Endothelial cell of umbilical vein (primary cell): ENCODE measurements around the gene TAPBP. TPM values are rescaled to one million over a fixed set of nuclear protein-coding genes. Genes with fewer than 3 reads are reported as not detected.
"Not testable (repeated sequence)": the region's sequence is repeated elsewhere in the genome, so short reads cannot be mapped to it uniquely, and the experiment has no call there.

Experiments used
- BruUV-seq: library from RNA; stranded (reverse); fragments of 400-500 nt; replicated peaks from 2 replicates; lab custom pipeline; 2021; lab: Mats Ljungman, UMichigan
- CTCF ChIA-PET: fragments of 300-600, 350-600 bp; sonication (Branson Sonifier 250); formaldehyde crosslinking; loops from one replicate; lab custom pipeline; 2021; ENCODE audit warnings: antibody characterized with exemption, inconsistent platforms; lab: Charles Lee
- POLR2A ChIA-PET: fragments of 300-600, 350-600 bp; sonication (Branson Sonifier 250); formaldehyde crosslinking; loops from one replicate; lab custom pipeline; 2021; ENCODE audit warnings: antibody characterized with exemption, inconsistent platforms; lab: Charles Lee
- DNase-seq: peaks from one replicate; pipeline ENCODE4 v3.0.0-alpha.2; 2011; ENCODE audit warnings: low read depth, low spot score
- FAIRE-seq: peaks from 2 replicates; lab custom pipeline; 2011; peaks lifted over from hg19 to GRCh38; lab: Jason Lieb, UNC
- H2AFZ ChIP-seq: 2 replicates; pipeline ENCODE4 v1.6.0; 2012; ENCODE audit warnings: low read depth, low read length, control low read depth, inconsistent platforms
- H3K27ac ChIP-seq: 2 replicates; pipeline ENCODE4 v1.5.1; 2011; ENCODE audit warnings: low read depth, mild to moderate bottlenecking, control low read depth, low read length, moderate library complexity; ENCODE audit not compliant: insufficient read depth
- H3K27me3 ChIP-seq, 2 experiments: 2 replicates each; pipeline versions ENCODE4 v1.6.0 to v1.6.1; 2011; ENCODE audit warnings: low read length in 2 of 2, mixed read lengths in 1 of 2; ENCODE audit not compliant: control insufficient read depth in 2 of 2, insufficient read depth in 2 of 2
- H3K36me3 ChIP-seq, 2 experiments: 2 replicates in 1 of 2; 3 replicates in 1 of 2; pipeline ENCODE4 v1.5.1; 2011; ENCODE audit warnings: low read length in 2 of 2, mild to moderate bottlenecking in 1 of 2, moderate library complexity in 1 of 2; ENCODE audit not compliant: control insufficient read depth in 2 of 2, insufficient read depth in 2 of 2; ENCODE audit errors: extremely low read depth in 1 of 2
- H3K4me1 ChIP-seq: 3 replicates; pipeline ENCODE4 v1.5.1; 2011; ENCODE audit warnings: mild to moderate bottlenecking, low read length; ENCODE audit not compliant: control insufficient read depth, insufficient read depth; ENCODE audit errors: extremely low read depth
- H3K4me2 ChIP-seq: 2 replicates; pipeline ENCODE4 v1.6.1; 2011; ENCODE audit warnings: low read length, control low read depth, mixed read lengths; ENCODE audit not compliant: insufficient read depth
- H3K4me3 ChIP-seq, 3 experiments: fragments of 200-600 bp in 1 of 3; sonication (generic), shearing (Covaris generic) in 1 of 3; replicated peaks in 1 of 3; 2 replicates each; pipeline ENCODE4 v1.5.1; 2011 to 2016; ENCODE audit warnings: control low read depth in 3 of 3, low read length in 3 of 3, mild to moderate bottlenecking in 2 of 3, inconsistent platforms in 1 of 3, low read depth in 1 of 3, moderate library complexity in 1 of 3; ENCODE audit not compliant: insufficient read depth in 1 of 3
- H3K79me2 ChIP-seq: 2 replicates; pipeline ENCODE4 v1.6.0; 2012; ENCODE audit warnings: low read length, inconsistent platforms; ENCODE audit not compliant: control insufficient read depth, insufficient read depth
- H3K9ac ChIP-seq: replicated peaks from 2 replicates; pipeline ENCODE3; 2011; ENCODE audit warnings: low read length, control low read depth; ENCODE audit not compliant: insufficient read depth; ENCODE audit errors: extremely low read depth
- H3K9me1 ChIP-seq: replicated peaks from 3 replicates; pipeline ENCODE4 v1.6.0; 2011; ENCODE audit warnings: mild to moderate bottlenecking, low read length; ENCODE audit not compliant: control insufficient read depth, insufficient read depth; ENCODE audit errors: extremely low read depth
- H3K9me3 ChIP-seq: replicated peaks from 2 replicates; pipeline ENCODE4 v1.5.1; 2012; ENCODE audit warnings: low read length, inconsistent platforms; ENCODE audit not compliant: control insufficient read depth, insufficient read depth
- H4K20me1 ChIP-seq: replicated peaks from 2 replicates; pipeline ENCODE3; 2011; ENCODE audit warnings: mild to moderate bottlenecking, low read length; ENCODE audit not compliant: control insufficient read depth, insufficient read depth; ENCODE audit errors: extremely low read depth
- CTCF ChIP-seq, 2 donors: IDR thresholded peaks; 1 replicate in 1 of 2; 2 replicates in 1 of 2; pipeline ENCODE4 v1.5.1; 2011; ENCODE audit warnings: low read length in 2 of 2, mild to moderate bottlenecking in 2 of 2, moderate library complexity in 2 of 2, control low read depth in 1 of 2, inconsistent platforms in 1 of 2, low read depth in 1 of 2; ENCODE audit not compliant: insufficient read depth in 1 of 2; ENCODE audit errors: extremely low read depth in 1 of 2
- EZH2 ChIP-seq: IDR thresholded peaks from 2 replicates; pipeline ENCODE4 v1.6.1; 2012; ENCODE audit warnings: borderline replicate concordance, low read depth, mild to moderate bottlenecking, moderate library complexity, low read length, inconsistent platforms; ENCODE audit not compliant: severe bottlenecking
- FOS ChIP-seq: IDR thresholded peaks from 2 replicates; pipeline ENCODE4 v1.6.1; 2011; ENCODE audit warnings: mild to moderate bottlenecking, low read length, moderate library complexity, borderline replicate concordance; ENCODE audit not compliant: insufficient read depth
- GATA2 ChIP-seq: IDR thresholded peaks from 2 replicates; pipeline ENCODE4 v1.7.0; 2011; ENCODE audit warnings: low read depth, mild to moderate bottlenecking, moderate library complexity, mixed read lengths, low read length; ENCODE audit not compliant: insufficient read length, insufficient read depth
- JUN ChIP-seq: IDR thresholded peaks from 2 replicates; pipeline ENCODE4 v1.6.1; 2011; ENCODE audit warnings: borderline replicate concordance, low read depth; ENCODE audit not compliant: insufficient read length, insufficient read depth
- MAX ChIP-seq: IDR thresholded peaks from 2 replicates; pipeline ENCODE4 v1.6.1; 2011; ENCODE audit not compliant: insufficient read depth, insufficient read length
- MYC ChIP-seq: IDR thresholded peaks from one replicate; pipeline ENCODE4 v1.6.1; 2011; ENCODE audit warnings: mild to moderate bottlenecking, low read depth, low read length
- POLR2A ChIP-seq: IDR thresholded peaks from 2 replicates; pipeline ENCODE4 v1.6.1; 2012; ENCODE audit warnings: low read depth, mild to moderate bottlenecking, control low read depth, low read length
- POLR2AphosphoS5 ChIP-seq: IDR thresholded peaks from 2 replicates; pipeline ENCODE4 v1.6.1; 2012; ENCODE audit warnings: low read depth, mild to moderate bottlenecking, control low read depth, low read length, moderate library complexity; ENCODE audit not compliant: insufficient read depth
- dilution Hi-C: fragments of 300-500 bp; cut with MboI; formaldehyde crosslinking; loops from one replicate; pipeline ENCODE4 v1.15.0; 2019; ENCODE audit warnings: low sequenced_read_pairs; ENCODE audit not compliant: extremely low pct_ligation_motif_present
- intact Hi-C: fragments of 100-400 bp; cut with micrococcal nuclease; formaldehyde crosslinking; loops from one replicate; pipeline ENCODE4 v1.10.0; 2022
- polyA plus RNA-seq, 4 experiments: library from polyadenylated mRNA; depleted of rRNA in 3 of 4; stranded (reverse) in 3 of 4; unstranded in 1 of 4; fragments of >200 nt; gene quantifications; 2 replicates each; pipeline versions ENCODE4 v1.2.1 to v1.2.3, GENCODE V29; 2011 to 2012; ENCODE audit warnings: missing spikeins in 1 of 4
- total RNA-seq: library from RNA; stranded (reverse); gene quantifications from 2 replicates; pipeline ENCODE4 v1.2.3, GENCODE V29; 2021

Gene TAPBP
- total and polyA plus RNA-seq, 2 donors (not counting 3 experiments of a cell fraction or from before 2014, with no cell fraction given), result 69.6 to 98.0 TPM

- no peak for FAIRE-seq
- no TSS peak for BruUV-seq
- H3K9me3 ChIP-seq, result no peaks in the 10 kb centered on the region
- TF ChIP-seq FOS, result no peak
- TF ChIP-seq POLR2A, result no peak
- no peak for TF ChIP-seq EZH2
- TF ChIP-seq MAX, result no peak
- TF ChIP-seq JUN, result no peak
- no peak for TF ChIP-seq MYC
- TF ChIP-seq POLR2AphosphoS5, result no peak
- no peak for TF ChIP-seq GATA2
- TF ChIP-seq CTCF (IDR thresholded peaks at IDR 0.05; ENCODE audit: extremely low read depth in 1 of 2, insufficient read depth in 1 of 2, low read depth in 1 of 2, low read length in 2 of 2), result no peak
- intact Hi-C loops, result no loop called here
- H3K36me3 ChIP-seq, result no peaks in the 10 kb centered on the region
- ChIA-PET CTCF (interaction anchor here (0.6 to 4.9 kb wide), 3 partner anchors 14 to 1220 kb away, joined by 3 to 20 read pairs (median 3); a partner anchor contains a TSS), POLR2A (no interaction called here)
- no peak overlapping the region for H3K9ac ChIP-seq
- H3K4me1 ChIP-seq, result no peaks in the 10 kb centered on the region
- H3K27ac ChIP-seq, result no peak overlapping the region
- dilution Hi-C loops, result no loop called here
- H3K9me1 ChIP-seq, result no peaks in the 10 kb centered on the region
- no peak overlapping the region for H2AFZ ChIP-seq
- H4K20me1 ChIP-seq, result no peaks in the 10 kb centered on the region
- no peaks in the 10 kb centered on the region for H3K79me2 ChIP-seq
- no peak for DNase-seq
- H3K4me2 ChIP-seq, result no peak overlapping the region
- no peak overlapping the region for H3K4me3 ChIP-seq
- H3K27me3 ChIP-seq, result peaks cover 18 to 19% of the 10 kb centered on the region in 2 experiments
Measured at GRCh38 chr6:33359331-33359730, 45.5 kb upstream of the TAPBP start.

GRCh38 chr6:33357160-33357871, 43.4 kb upstream of the TAPBP start:
- BruUV-seq, H3K4me3 ChIP-seq, H4K20me1 ChIP-seq, POLR2A ChIA-PET, H3K36me3 ChIP-seq, H3K9me3 ChIP-seq, H3K27ac ChIP-seq, H3K4me1 ChIP-seq, H3K9ac ChIP-seq, dilution Hi-C loops, CTCF ChIA-PET, H2AFZ ChIP-seq, FAIRE-seq, intact Hi-C loops, DNase-seq, H3K9me1 ChIP-seq, H3K4me2 ChIP-seq, H3K79me2 ChIP-seq: not testable (repeated sequence)
- H3K27me3 ChIP-seq, result peaks cover 18 to 19% of the 10 kb centered on the region in 2 experiments
